ENCODE measurements around the gene EPHA3.

- TF ChIP-seq CTCF (IDR thresholded peaks at IDR 0.05; ENCODE audit: poor library complexity, severe bottlenecking) (no peak), SMC3 (conservative IDR thresholded peaks at IDR 0.05; ENCODE audit: poor library complexity) (no peak), REST (IDR thresholded peaks at IDR 0.05; ENCODE audit: borderline replicate concordance) (no peak), EZH2 (IDR thresholded peaks at IDR 0.05; ENCODE audit: borderline replicate concordance, insufficient read depth, low read length, poor library complexity, severe bottlenecking) (no peak), POLR2AphosphoS5 (IDR thresholded peaks at IDR 0.05) (no peak), EP300 (conservative IDR thresholded peaks at IDR 0.05; ENCODE audit: poor library complexity, severe bottlenecking) (no peak)
Observed at GRCh38 chr3:89278302-89279025, 171.0 kb downstream of the EPHA3 start.
